ENCODE data around the gene EYA2.

DNA sequence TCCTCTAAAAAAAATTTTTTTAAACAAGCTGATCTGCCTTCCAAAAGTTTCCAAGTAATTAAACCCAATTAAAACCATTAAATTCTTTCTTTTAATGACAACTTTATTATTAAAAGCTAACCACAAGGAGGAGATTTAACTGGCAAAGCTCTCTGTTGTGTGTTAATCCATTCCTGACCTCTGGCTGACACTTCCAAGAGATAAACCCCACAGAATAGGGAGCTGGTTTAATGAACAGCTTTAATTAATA is 230.8 kb downstream of the EYA2 start:
- TF ChIP-seq CTCF (IDR thresholded peaks at IDR 0.05) (no peak), EZH2 (IDR thresholded peaks at IDR 0.05) (no peak), EZH2phosphoT487 (IDR thresholded peaks at IDR 0.05) (peak; percentile 75)
